ENCODE measurements around the gene SETD5.

Gene SETD5

GRCh38 chr3:9377981-9378380 is 19.4 kb upstream of the SETD5 start:
- no peaks in the 10 kb centered on the region for H3K4me1 ChIP-seq (ENCODE audit: control insufficient read depth, insufficient read depth, low read length, poor library complexity, severe bottlenecking)
- 100% methylated on average over 1 of the region's 1 CpG for WGBS, 2 experiments (ENCODE audit: insufficient coverage in 2 of 2)
- H3K9me3 ChIP-seq (ENCODE audit: control insufficient read depth, low read length), result no peaks in the 10 kb centered on the region
- H3K27ac ChIP-seq (ENCODE audit: low read depth, low read length, severe bottlenecking), result no peak overlapping the region
- no peak overlapping the region for H3K4me3 ChIP-seq (ENCODE audit: extremely low read depth, insufficient read depth, low read length, poor library complexity, severe bottlenecking)
- H3K36me3 ChIP-seq (ENCODE audit: control insufficient read depth, insufficient read depth, low read length), result peaks cover 84% of the 10 kb centered on the region

- Histone ChIP-seq H3K36me3 (ENCODE audit: control insufficient read depth, insufficient read depth, low read length) (peaks cover 81% of the 10 kb centered on the region), H3K4me3 (ENCODE audit: extremely low read depth, insufficient read depth, low read length, poor library complexity, severe bottlenecking) (no peak overlapping the region), H3K27ac (ENCODE audit: low read depth, low read length, severe bottlenecking) (no peak overlapping the region), H3K4me1 (ENCODE audit: control insufficient read depth, insufficient read depth, low read length, poor library complexity, severe bottlenecking) (no peaks in the 10 kb centered on the region), H3K9me3 (ENCODE audit: control insufficient read depth, low read length) (no peaks in the 10 kb centered on the region)
- WGBS, 2 experiments (ENCODE audit: insufficient coverage in 2 of 2), result 79 to 100% methylated on average over 2 of the region's 4 CpGs
These were observed 18.1 kb upstream of the SETD5 start for GRCh38 chr3:9379327-9379726.

- H3K9me3 ChIP-seq (ENCODE audit: control insufficient read depth, low read length), result no peaks in the 10 kb centered on the region
- H3K36me3 ChIP-seq (ENCODE audit: control insufficient read depth, insufficient read depth, low read length), result peaks cover 79% of the 10 kb centered on the region
- 92 to 96% methylated on average over 2 of the region's 3 CpGs for WGBS, 2 experiments (ENCODE audit: insufficient coverage in 2 of 2)
- no peak overlapping the region for H3K4me3 ChIP-seq (ENCODE audit: extremely low read depth, insufficient read depth, low read length, poor library complexity, severe bottlenecking)
- H3K4me1 ChIP-seq (ENCODE audit: control insufficient read depth, insufficient read depth, low read length, poor library complexity, severe bottlenecking), result no peaks in the 10 kb centered on the region
- H3K27ac ChIP-seq (ENCODE audit: low read depth, low read length, severe bottlenecking), result no peak overlapping the region
These were observed 17.4 kb upstream of the SETD5 start for GRCh38 chr3:9380014-9380413.

- Histone ChIP-seq H3K9me3 (ENCODE audit: control insufficient read depth, low read length) (no peaks in the 10 kb centered on the region), H3K4me3 (ENCODE audit: extremely low read depth, insufficient read depth, low read length, poor library complexity, severe bottlenecking) (no peak overlapping the region), H3K36me3 (ENCODE audit: control insufficient read depth, insufficient read depth, low read length) (peaks cover 77% of the 10 kb centered on the region), H3K27ac (ENCODE audit: low read depth, low read length, severe bottlenecking) (peak overlapping the region; percentile 39), H3K4me1 (ENCODE audit: control insufficient read depth, insufficient read depth, low read length, poor library complexity, severe bottlenecking) (peaks cover 6% of the 10 kb centered on the region)
- 84 to 89% methylated on average over 4 to 9 of the region's 13 CpGs for WGBS, 2 experiments (ENCODE audit: insufficient coverage in 2 of 2)
These were observed 13.1 kb upstream of the SETD5 start for GRCh38 chr3:9384141-9384828.

- Histone ChIP-seq H3K27ac (ENCODE audit: low read depth, low read length, severe bottlenecking) (peak overlapping the region; percentile 52), H3K9me3 (ENCODE audit: control insufficient read depth, low read length) (no peaks in the 10 kb centered on the region), H3K4me3 (ENCODE audit: extremely low read depth, insufficient read depth, low read length, poor library complexity, severe bottlenecking) (no peak overlapping the region), H3K36me3 (ENCODE audit: control insufficient read depth, insufficient read depth, low read length) (peaks cover 74% of the 10 kb centered on the region), H3K4me1 (ENCODE audit: control insufficient read depth, insufficient read depth, low read length, poor library complexity, severe bottlenecking) (peaks cover 6% of the 10 kb centered on the region)
- WGBS, 2 experiments (ENCODE audit: insufficient coverage in 2 of 2), result 100% methylated on average over 1 of the region's 2 CpGs; no CpG with 5 or more reads in 1 of the 2 experiments
These were observed 12.0 kb upstream of the SETD5 start for GRCh38 chr3:9385187-9386077.

GRCh38 chr3:9386078-9386459 is 11.3 kb upstream of the SETD5 start:
- WGBS, 2 experiments (ENCODE audit: insufficient coverage in 2 of 2), result no CpG with 5 or more reads among the region's 3 CpGs
- no peak overlapping the region for H3K4me3 ChIP-seq (ENCODE audit: extremely low read depth, insufficient read depth, low read length, poor library complexity, severe bottlenecking)
- H3K36me3 ChIP-seq (ENCODE audit: control insufficient read depth, insufficient read depth, low read length), result peaks cover 75% of the 10 kb centered on the region
- H3K4me1 ChIP-seq (ENCODE audit: control insufficient read depth, insufficient read depth, low read length, poor library complexity, severe bottlenecking), result peaks cover 6% of the 10 kb centered on the region
- H3K9me3 ChIP-seq (ENCODE audit: control insufficient read depth, low read length), result no peaks in the 10 kb centered on the region
- no peak overlapping the region for H3K27ac ChIP-seq (ENCODE audit: low read depth, low read length, severe bottlenecking)

- H3K9me3 ChIP-seq (ENCODE audit: control insufficient read depth, low read length), result no peaks in the 10 kb centered on the region
- H3K36me3 ChIP-seq (ENCODE audit: control insufficient read depth, insufficient read depth, low read length), result peaks cover 79% of the 10 kb centered on the region
- no peak overlapping the region for H3K4me3 ChIP-seq (ENCODE audit: extremely low read depth, insufficient read depth, low read length, poor library complexity, severe bottlenecking)
- no CpG with 5 or more reads among the region's 1 CpG for WGBS, 2 experiments (ENCODE audit: insufficient coverage in 2 of 2)
- peak overlapping the region; percentile 20 for H3K27ac ChIP-seq (ENCODE audit: low read depth, low read length, severe bottlenecking)
- peaks cover 6% of the 10 kb centered on the region for H3K4me1 ChIP-seq (ENCODE audit: control insufficient read depth, insufficient read depth, low read length, poor library complexity, severe bottlenecking)
These were observed 10.7 kb upstream of the SETD5 start for GRCh38 chr3:9386501-9387321.

- no peaks in the 10 kb centered on the region for H3K9me3 ChIP-seq (ENCODE audit: control insufficient read depth, low read length)
- no peak overlapping the region for H3K27ac ChIP-seq (ENCODE audit: low read depth, low read length, severe bottlenecking)
- no CpG with 5 or more reads among the region's 2 CpGs for WGBS, 2 experiments (ENCODE audit: insufficient coverage in 2 of 2)
- H3K4me1 ChIP-seq (ENCODE audit: control insufficient read depth, insufficient read depth, low read length, poor library complexity, severe bottlenecking), result peaks cover 6% of the 10 kb centered on the region
- H3K36me3 ChIP-seq (ENCODE audit: control insufficient read depth, insufficient read depth, low read length), result peaks cover 85% of the 10 kb centered on the region
- no peak overlapping the region for H3K4me3 ChIP-seq (ENCODE audit: extremely low read depth, insufficient read depth, low read length, poor library complexity, severe bottlenecking)
These were observed 10.1 kb upstream of the SETD5 start for GRCh38 chr3:9387322-9387655.

- Histone ChIP-seq H3K4me3 (ENCODE audit: extremely low read depth, insufficient read depth, low read length, poor library complexity, severe bottlenecking) (no peak overlapping the region), H3K36me3 (ENCODE audit: control insufficient read depth, insufficient read depth, low read length) (peaks cover 86% of the 10 kb centered on the region), H3K27ac (ENCODE audit: low read depth, low read length, severe bottlenecking) (no peak overlapping the region), H3K4me1 (ENCODE audit: control insufficient read depth, insufficient read depth, low read length, poor library complexity, severe bottlenecking) (peaks cover 14% of the 10 kb centered on the region), H3K9me3 (ENCODE audit: control insufficient read depth, low read length) (no peaks in the 10 kb centered on the region)
- WGBS, 2 experiments (ENCODE audit: insufficient coverage in 2 of 2), result 92% methylated on average over 2 of the region's 2 CpGs
These were observed 9.3 kb upstream of the SETD5 start for GRCh38 chr3:9388142-9388541.

GRCh38 chr3:9388562-9389272 is 8.7 kb upstream of the SETD5 start:
- Histone ChIP-seq H3K4me1 (ENCODE audit: control insufficient read depth, insufficient read depth, low read length, poor library complexity, severe bottlenecking) (peaks cover 19% of the 10 kb centered on the region), H3K4me3 (ENCODE audit: extremely low read depth, insufficient read depth, low read length, poor library complexity, severe bottlenecking) (no peak overlapping the region), H3K27ac (ENCODE audit: low read depth, low read length, severe bottlenecking) (no peak overlapping the region), H3K36me3 (ENCODE audit: control insufficient read depth, insufficient read depth, low read length) (peaks cover 88% of the 10 kb centered on the region), H3K9me3 (ENCODE audit: control insufficient read depth, low read length) (no peaks in the 10 kb centered on the region)
- WGBS, 2 experiments (ENCODE audit: insufficient coverage in 2 of 2), result 96 to 100% methylated on average over 2 of the region's 5 CpGs

All from mesodermal cell (in vitro differentiated cells).